CD4-positive, alpha-beta T cell treated with Interleukin-6 at 100 ng/mL for 8 hours (primary cell): Measurements from ENCODE around the gene KLHDC7B.
"Not testable (repeated sequence)": the region's sequence is repeated elsewhere in the genome, so short reads cannot be mapped to it uniquely, and the experiment has no call there.

ENCODE experiments used
- DNase-seq: peaks from one replicate; pipeline ENCODE4 v3.0.0-alpha.2; 2020; ENCODE audit warnings: mixed read lengths, low spot score

KLHDC7B gene

GRCh38 chr22:50517495-50518260 is 28.0 kb upstream of the KLHDC7B start:
- no peak for DNase-seq

- DNase-seq, result no peak
Observed at GRCh38 chr22:50518606-50519005, 27.1 kb upstream of the KLHDC7B start.

DNA sequence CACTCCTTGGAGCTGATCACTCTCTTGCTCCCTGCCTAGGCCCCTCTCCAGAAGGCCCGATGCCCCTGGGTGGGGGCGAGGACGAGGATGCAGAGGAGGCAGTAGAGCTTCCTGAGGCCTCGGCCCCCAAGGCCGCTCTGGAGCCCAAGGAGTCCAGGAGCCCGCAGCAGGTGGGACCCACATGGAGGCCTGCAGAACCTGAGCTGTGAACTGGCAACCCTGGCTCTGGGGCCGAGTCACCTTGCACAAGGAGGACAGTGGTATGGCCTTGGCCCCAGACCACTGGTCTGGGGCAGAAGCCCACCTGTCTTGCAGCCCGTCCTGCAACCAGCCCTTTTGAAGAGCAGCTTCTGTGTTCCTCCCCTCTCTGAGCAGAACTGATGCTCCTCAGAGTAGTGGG is 26.5 kb upstream of the KLHDC7B start:
- no peak for DNase-seq

GRCh38 chr22:50520184-50520583 is 25.5 kb upstream of the KLHDC7B start:
- not testable (repeated sequence) for DNase-seq

DNA sequence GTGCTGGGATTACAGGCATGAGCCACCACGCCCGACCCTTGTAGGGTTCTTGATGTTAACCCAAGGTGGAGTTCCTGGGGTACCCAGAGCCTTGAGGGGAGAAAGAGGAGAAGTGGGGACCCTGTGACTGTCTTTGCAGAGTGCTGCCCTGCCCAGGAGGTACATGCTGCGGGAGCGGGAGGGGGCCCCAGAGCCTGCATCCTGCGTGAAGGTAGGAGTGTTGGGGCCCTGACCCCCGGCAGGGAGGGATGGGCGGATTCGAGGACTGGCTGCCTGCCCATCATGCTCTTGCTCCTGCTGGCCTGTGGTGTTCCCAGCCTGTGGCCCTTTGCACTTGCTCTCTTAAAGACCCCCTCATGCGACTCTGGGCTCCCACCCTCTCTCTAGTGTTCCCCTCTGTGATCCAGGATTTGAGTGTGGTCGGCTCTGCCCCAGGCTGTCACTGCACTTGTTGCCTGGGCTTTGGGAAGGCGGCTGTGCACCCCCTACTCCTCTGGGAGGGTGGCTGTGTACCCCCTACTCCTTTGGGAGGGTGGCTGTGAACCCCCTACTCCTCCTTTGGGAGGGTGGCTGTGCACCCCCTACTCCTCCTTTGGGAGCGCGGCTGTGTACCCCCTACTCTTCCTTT is 24.8 kb upstream of the KLHDC7B start:
- no peak for DNase-seq

DNA sequence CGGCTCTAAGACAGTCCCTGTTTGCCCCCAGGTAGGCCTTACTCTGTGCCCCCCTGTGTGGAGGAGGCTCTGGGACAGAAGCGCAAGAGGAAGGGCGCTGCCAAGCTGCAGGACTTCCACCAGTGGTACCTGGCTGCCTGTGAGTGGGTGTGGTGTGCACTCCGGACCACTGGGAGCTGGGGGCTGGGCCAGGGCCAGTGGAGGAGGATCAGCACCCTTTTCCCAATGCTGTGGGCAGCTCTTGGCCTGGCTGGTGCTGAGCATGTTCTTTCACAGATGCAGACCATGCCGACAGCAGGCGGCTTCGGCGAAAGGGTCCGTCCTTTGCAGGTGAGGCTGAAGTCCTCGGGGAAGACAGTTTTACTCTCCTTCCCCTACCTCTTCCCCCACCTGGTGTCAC is 24.0 kb upstream of the KLHDC7B start:
- DNase-seq, result no peak

DNA sequence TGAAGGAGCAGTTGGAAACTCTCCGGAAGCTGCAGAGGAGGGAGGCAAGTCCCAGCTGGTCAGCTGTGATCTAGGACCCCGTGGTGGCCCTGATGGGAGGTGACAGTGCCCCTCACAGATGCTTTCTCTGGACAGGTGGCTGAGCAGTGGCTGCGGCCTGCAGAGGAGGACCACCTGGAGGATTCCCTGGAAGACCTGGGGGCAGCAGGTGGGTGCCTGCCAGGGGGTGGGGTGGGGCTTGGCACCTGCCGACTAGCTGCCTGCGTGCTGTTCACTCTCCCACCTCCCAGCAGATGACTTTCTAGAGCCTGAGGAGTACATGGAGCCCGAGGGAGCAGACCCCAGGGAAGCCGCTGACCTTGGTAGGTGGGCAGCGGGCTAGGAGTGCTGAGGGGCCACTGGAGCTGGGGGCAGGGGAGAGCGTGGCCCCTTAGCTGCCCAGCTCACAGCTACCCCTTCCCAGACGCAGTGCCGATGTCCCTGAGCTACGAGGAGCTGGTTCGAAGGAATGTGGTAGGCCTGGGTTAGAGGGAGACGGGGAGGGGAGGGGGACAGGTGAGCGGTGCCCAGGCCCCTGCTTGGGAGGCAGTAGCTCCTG is 23.4 kb upstream of the KLHDC7B start:
- no peak for DNase-seq

DNA sequence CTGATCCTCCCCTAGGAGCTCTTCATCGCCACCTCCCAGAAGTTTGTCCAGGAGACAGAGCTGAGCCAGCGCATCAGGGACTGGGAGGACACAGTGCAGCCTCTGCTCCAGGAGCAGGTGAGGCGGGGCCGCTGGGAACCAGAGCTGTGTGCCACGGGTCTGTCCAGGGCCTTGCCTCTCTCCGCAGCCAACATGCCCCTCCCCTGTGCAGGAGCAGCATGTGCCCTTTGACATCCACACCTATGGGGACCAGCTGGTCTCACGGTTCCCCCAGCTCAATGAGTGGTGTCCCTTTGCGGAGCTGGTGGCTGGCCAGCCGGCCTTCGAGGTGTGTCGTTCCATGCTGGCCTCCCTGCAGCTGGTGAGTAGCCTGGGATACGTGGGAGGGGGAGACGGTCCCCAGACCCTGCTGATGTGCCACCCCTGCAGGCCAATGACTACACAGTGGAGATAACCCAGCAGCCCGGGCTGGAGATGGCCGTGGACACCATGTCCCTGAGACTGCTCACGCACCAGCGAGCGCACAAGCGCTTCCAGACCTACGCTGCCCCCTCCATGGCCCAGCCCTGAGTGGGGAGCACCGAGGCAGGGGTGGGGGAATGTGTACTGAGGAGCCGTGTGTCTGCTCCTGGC is 22.8 kb upstream of the KLHDC7B start:
- no peak for DNase-seq

DNA sequence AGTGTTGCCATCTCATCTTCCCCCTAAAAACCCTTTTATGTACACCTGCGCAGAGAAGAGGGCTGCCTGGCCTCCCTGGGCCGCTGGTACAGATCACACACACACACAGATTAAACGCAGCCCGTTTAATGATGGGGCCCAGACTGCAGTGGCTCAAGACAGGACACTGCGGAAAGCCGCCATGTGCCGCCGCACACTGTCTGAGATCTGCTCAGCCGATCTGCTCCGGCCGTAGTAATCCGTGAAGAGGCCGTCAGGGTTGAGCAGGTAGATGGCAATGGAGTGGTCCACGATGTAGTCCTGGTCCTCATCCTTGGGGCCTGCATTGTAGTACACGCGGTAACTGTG is 22.3 kb upstream of the KLHDC7B start:
- DNase-seq, result no peak

- no peak for DNase-seq
Observed at GRCh38 chr22:50523806-50524675, 21.7 kb upstream of the KLHDC7B start.

DNA sequence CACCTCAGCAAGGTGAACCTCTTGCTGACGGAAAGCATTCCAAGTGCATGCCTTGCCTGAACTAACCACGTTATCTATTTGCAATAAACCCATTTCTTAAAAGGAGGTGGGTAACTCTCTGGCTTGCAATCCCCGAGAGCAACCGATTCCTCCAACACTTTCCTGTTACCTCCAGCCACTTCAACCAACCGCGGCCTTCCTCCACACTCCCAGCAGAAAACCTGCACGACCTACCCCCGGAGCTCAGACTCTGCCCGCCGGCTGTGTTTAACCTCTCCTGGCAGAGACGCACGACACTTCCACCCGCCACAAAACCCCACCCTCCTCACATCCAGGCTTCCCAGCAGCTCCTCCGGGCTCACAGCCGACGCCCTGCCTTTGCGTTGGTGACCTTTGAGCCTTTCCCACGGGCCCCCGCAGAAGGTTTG is 21.0 kb upstream of the KLHDC7B start:
- DNase-seq, result no peak

GRCh38 chr22:50525104-50525857 is 20.4 kb upstream of the KLHDC7B start, which contains the start of gene SCO2:
TSS of gene SCO2 (minus strand) at chr22:50525598. CDS start at chr22:50524411, 1,187 bp downstream.
- DNase-seq, result peak; percentile 98

DNA sequence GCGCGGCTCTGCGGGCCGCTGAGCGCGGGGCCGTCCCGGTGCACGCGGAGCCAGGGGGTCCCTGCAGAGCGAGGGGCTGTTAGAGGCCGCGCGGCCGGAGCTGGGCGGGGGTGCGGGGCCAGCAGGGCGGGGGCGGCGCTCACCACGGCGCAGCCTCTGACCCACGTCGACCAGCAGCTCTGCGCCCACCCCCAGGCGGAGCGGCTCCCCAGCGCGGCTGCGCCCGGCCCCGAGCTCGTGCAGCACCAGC is 19.9 kb upstream of the KLHDC7B start:
- no peak for DNase-seq

DNA sequence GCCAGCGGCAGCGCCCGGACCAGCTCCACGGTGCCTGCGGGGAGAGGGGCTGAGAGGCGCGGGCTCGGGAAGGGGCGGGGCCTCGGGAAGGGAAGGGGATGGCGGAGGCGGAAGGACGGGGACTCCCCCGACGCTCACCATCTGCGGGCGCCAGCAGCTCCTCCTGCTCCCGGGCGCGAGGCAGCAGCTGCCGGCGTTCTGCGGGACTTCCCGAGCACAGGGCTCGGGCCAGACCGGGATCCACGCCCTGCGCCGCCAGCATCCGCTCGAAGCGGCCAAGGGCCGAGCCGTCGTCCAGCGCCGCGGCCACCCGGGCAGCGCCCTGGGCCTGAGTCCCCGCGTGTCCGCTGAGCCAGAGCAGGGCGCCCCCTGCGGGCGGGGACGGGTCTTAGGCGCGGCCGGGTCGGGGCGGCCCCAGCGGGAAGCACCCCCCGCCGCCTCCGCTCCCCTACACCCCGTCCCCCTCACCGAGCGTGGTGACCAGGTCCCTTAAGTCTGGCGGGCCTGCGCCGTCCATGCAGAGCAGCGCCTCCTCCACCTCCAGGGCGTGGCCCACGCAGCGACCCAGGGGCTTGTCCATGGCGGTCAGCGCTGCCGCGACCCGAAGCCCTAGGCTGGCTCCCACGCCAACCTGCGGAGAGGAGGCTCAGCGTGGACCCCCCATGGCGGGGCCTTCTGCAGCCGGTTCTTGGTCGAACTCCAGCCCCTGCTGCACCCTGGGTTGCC is 19.4 kb upstream of the KLHDC7B start:
- peak; percentile 87 for DNase-seq

DNA sequence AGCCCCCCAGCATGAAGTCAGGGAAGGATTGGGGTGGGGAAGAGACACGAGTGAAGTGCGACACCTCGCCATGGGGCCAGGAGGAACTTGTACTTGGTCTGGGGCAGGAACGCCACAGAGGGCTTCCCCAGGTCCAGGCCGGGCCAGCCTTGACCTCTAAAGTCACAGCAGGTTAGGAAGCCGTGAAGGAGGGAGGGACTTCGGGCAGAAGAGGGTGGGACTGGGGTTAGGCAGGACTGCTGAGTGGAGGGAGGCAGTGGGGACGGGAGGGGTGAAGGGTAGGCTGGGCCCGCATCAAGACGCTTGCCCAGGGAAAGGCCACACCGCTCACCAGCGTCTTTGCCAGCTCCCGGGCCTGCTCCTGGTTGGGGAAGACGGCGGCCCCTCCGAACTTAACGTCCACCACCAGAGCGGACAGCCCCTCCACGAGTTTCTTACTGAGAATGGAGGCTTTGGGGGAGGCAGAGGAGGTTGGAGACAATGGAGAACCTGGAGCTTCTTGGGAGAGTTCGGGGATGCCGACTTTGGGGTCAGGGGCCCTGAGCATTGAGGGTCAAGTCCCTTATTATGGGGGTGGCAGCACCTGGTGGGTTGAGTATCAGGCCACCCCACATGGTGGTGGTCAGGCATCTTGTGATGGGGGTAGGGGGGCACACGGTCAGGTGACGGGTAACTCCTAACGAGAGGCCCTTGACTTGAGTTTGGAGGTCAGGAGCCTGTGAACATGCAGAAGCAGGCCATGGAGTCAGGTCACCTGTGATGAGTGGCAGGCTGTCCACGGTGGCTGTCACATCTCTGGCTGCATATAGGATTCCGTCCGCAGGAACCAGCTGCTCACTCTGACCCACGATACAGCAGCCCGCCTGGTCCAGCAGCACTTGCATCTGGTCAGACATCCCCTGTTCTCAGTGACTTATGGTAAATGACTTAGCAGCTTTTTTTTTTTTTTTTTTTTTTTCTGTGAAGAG is 18.6 kb upstream of the KLHDC7B start:
- no peak for DNase-seq

- DNase-seq, result no peak
Observed at GRCh38 chr22:50527921-50528681, 17.6 kb upstream of the KLHDC7B start.

DNA sequence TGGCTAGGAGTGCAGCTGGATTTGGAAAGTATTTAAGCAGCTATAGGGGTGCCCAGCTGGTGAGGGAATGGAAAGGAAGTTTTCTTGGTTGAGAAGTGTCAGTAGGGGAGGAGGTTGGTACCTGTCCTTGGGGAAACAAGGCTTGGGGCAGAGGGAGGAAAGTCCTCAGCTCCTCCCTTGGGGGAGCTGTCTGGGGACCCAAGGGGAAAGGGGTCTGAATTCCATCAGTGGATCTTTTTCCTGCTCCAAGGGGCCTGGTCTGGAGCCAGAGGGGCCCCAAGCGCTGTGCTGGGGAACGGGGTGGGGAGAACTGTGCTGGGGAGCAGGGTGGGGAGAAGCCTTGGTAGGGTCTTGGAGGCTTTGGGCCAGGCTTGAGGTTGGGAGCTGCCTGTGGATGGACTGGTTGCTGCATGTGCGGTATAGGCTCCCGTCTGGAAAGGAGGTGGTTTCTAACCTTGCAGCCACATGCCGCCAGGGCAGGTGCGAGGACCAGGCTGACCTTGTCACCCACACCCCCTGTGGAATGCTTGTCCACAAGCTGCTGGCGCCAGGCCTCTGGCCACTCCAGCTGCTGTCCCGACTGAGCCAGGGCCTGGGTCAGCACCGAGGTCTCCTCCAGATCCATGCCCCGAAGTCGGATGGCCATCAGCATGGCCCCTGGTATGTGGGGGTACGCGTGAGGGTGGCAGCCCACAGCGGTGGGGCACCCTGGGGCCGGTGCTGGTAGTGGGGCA is 16.9 kb upstream of the KLHDC7B start:
- DNase-seq, result no peak

DNA sequence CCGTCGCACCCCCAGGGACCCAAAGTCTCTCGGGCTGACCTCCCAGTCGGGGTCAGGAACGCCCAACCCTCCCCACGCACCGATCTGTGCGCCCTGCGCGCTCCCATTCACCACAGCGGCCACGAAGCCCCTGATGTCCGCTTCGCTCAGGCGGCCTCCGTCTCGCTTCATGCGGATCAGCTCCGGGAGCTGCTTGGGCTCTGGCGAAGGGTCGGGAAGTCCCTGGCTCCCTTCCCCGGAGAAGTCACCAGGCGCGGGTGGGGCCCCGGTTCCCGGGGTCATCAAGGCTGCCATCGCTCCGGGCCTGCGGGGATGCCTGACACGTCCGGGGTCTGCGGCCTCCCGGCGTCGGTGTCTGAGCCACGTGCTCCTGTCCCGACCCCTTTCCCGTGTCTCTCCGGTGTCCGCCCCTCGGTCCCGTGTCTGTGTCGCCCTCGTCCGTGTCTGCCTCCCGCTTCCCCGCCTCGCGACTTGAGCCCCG is 16.2 kb upstream of the KLHDC7B start:
- no peak for DNase-seq
